ENCODE data around the gene DRP2. TPM values are rescaled to one million over a fixed set of nuclear protein-coding genes. Genes with fewer than 3 reads are reported as not detected.

The DRP2 gene
- total RNA-seq, 1 experiment from 2014 or later: 0.04 TPM

- H3K36me3 Mint-ChIP-seq (ENCODE audit: insufficient read depth in 1 of 3, low read depth in 3 of 3): peaks cover 2 to 8% (median 6%) of the 10 kb centered on the region in 3 experiments; a peak in 5 of 7 replicates
These were observed 28.3 kb upstream of the DRP2 start for GRCh38 chrX:101191217-101191750.

More at GRCh38 chrX:101191217-101191750, 28.3 kb upstream of the DRP2 start:
- no peaks in the 10 kb centered on the region for H3K79me1 ChIP-seq (ENCODE audit: insufficient read depth, low read depth, low read length, poor library complexity, severe bottlenecking)
- H3K4me1 ChIP-seq (ENCODE audit: insufficient read depth, low read length): no peaks in the 10 kb centered on the region; the same call in 1 of the 2 replicates
- no peaks in the 10 kb centered on the region for H3K79me2 ChIP-seq (ENCODE audit: insufficient read depth, low read length)
- H2BK120ac ChIP-seq (ENCODE audit: low read depth, low read length, poor library complexity, severe bottlenecking): no peak overlapping the region
- WGBS (ENCODE audit: extremely low coverage, insufficient read length, low lambda C conversion rate): no CpG with 5 or more reads among the region's 50 CpGs
- H3K4me1 Mint-ChIP-seq: peaks cover 4 to 6% of the 10 kb centered on the region in 2 experiments; a peak in 2 of 4 replicates
- H2BK15ac ChIP-seq (ENCODE audit: low read depth, low read length): no peak overlapping the region
- no peak overlapping the region for H3K23ac ChIP-seq (ENCODE audit: insufficient read length, low read depth, low read length)
- H2BK20ac ChIP-seq (ENCODE audit: low read depth, low read length, poor library complexity, severe bottlenecking): no peak overlapping the region
- no peaks in the 10 kb centered on the region for H3K27me3 ChIP-seq (ENCODE audit: insufficient read depth, low read length)
- peak; percentile 63 for DNase-seq
- H3K4me2 ChIP-seq (ENCODE audit: insufficient read depth, insufficient read length, low read length): peak overlapping the region; percentile 43
- H2AK5ac ChIP-seq (ENCODE audit: insufficient read length, low read length): no peak overlapping the region
- no peak overlapping the region for H4K8ac ChIP-seq (replicated peaks; ENCODE audit: insufficient read length, low read depth, low read length)
- H3K9ac ChIP-seq (ENCODE audit: extremely low read depth, insufficient read length, low read length): no peak overlapping the region
- no peak overlapping the region for H2BK5ac ChIP-seq (ENCODE audit: insufficient read length, low read length)
- H3K27ac ChIP-seq (ENCODE audit: insufficient read length, low read depth, low read length): no peak overlapping the region
- no peak overlapping the region for H3K4ac ChIP-seq (ENCODE audit: low read depth, low read length)
- no peaks in the 10 kb centered on the region for H3K23me2 ChIP-seq (ENCODE audit: insufficient read length, low read depth, low read length, poor library complexity, severe bottlenecking)
- H4K20me1 ChIP-seq (ENCODE audit: control insufficient read depth, insufficient read depth, insufficient read length): no peaks in the 10 kb centered on the region
- no peak for TF ChIP-seq CTCF (conservative IDR thresholded peaks at IDR 0.05)
- H3K14ac ChIP-seq (ENCODE audit: insufficient read depth, low read length): peak overlapping the region; percentile 94
- H4K91ac ChIP-seq (ENCODE audit: insufficient read length, low read depth, low read length): no peak overlapping the region
- H3K9me3 ChIP-seq (ENCODE audit: control insufficient read depth, low read depth, low read length): peaks cover 21% of the 10 kb centered on the region
- no peak overlapping the region for H2BK12ac ChIP-seq (ENCODE audit: insufficient read length, low read depth, low read length)
- H3K4me3 Mint-ChIP-seq: peak overlapping the region; percentile 42 to 64
- peaks cover 68 to 77% of the 10 kb centered on the region in 2 experiments for H3K9me3 Mint-ChIP-seq
- no peak overlapping the region for H3T11ph ChIP-seq (ENCODE audit: low read length)
- H2AFZ ChIP-seq (ENCODE audit: low read length): no peak overlapping the region
- no peak overlapping the region for H4K5ac ChIP-seq (ENCODE audit: insufficient read length, low read depth, low read length)
- H3K56ac ChIP-seq (ENCODE audit: insufficient read length, low read depth, low read length): no peak overlapping the region
- peaks cover 21% of the 10 kb centered on the region for H3K27me3 Mint-ChIP-seq (ENCODE audit: low read depth)
- H3K18ac ChIP-seq (ENCODE audit: insufficient read length, low read depth, low read length): no peak overlapping the region
- H3K27ac Mint-ChIP-seq: no peak overlapping the region; a peak in 1 of 7 replicates

Measured in H9 (cell line).